Uterus (tissue), 4 donors: Measurements from ENCODE around the gene RCAN2. TPM values are rescaled to one million over a fixed set of nuclear protein-coding genes. Genes with fewer than 3 reads are reported as not detected.

Source experiments
- DNase-seq, 2 donors: peaks; one replicate each; pipeline ENCODE4 v3.0.0-alpha.2; 2019 to 2020
- H3K27ac ChIP-seq, 2 donors: fragments of 200-600 bp; sonication (generic); 1 replicate in 1 of 2; 2 replicates in 1 of 2; pipeline ENCODE4 v1.5.1; 2016 to 2018
- H3K27me3 ChIP-seq, 2 donors: fragments of 200-600 bp; sonication (generic); one replicate each; pipeline ENCODE4 v1.5.1; 2018 to 2019; ENCODE audit warnings: control low read depth in 1 of 2
- H3K36me3 ChIP-seq, 2 donors: fragments of 200-600 bp; sonication (generic); one replicate each; pipeline ENCODE4 v1.5.1; 2019; ENCODE audit warnings: control low read depth in 1 of 2
- H3K4me1 ChIP-seq, 2 donors: fragments of 200-600 bp; sonication (generic); one replicate each; pipeline ENCODE4 v1.5.1; 2018 to 2019; ENCODE audit warnings: control low read depth in 1 of 2
- H3K4me3 ChIP-seq, 2 donors: fragments of 200-600 bp; sonication (generic); 1 replicate in 1 of 2; 2 replicates in 1 of 2; pipeline ENCODE4 v1.5.1; 2018 to 2019; ENCODE audit warnings: mild to moderate bottlenecking in 1 of 2
- H3K9me3 ChIP-seq, 2 donors: fragments of 200-600 bp; sonication (generic); one replicate each; pipeline ENCODE4 v1.5.1; 2019; ENCODE audit warnings: control low read depth in 1 of 2
- CTCF ChIP-seq, 4 experiments: fragments of 200-600 bp in 2 of 4; fragments of 450-650 bp in 2 of 4; sonication (generic) in 2 of 4; IDR thresholded peaks; one replicate each; pipeline ENCODE4 v1.5.1; 2016 to 2019; ENCODE audit warnings: antibody characterized with exemption in 4 of 4, mild to moderate bottlenecking in 2 of 4, moderate library complexity in 1 of 4
- POLR2A ChIP-seq, 2 donors: fragments of 450-650 bp; IDR thresholded peaks; one replicate each; pipeline ENCODE4 v1.6.1; 2016; ENCODE audit warnings: antibody characterized with exemption in 2 of 2, mild to moderate bottlenecking in 1 of 2, moderate library complexity in 1 of 2
- intact Hi-C: fragments of 100-400 bp; cut with DNase I; formaldehyde crosslinking; loops from one replicate; pipeline ENCODE4 v1.15.1; 2023; ENCODE audit warnings: low total_unique reads
- total RNA-seq, 4 donors: library from RNA; depleted of rRNA in 3 of 4; stranded (reverse); fragments of >200 nt in 3 of 4; gene quantifications; one replicate each; pipeline versions ENCODE4 v1.1.0 to v1.2.4, GENCODE V29; 2014 to 2023
- donor health status: DM: yes; HTN: yes; CAD: no.

RCAN2 gene
- total RNA-seq, 4 donors from 2014 or later = 3.0 to 36.4 (median 16.3) TPM

- H3K4me1 ChIP-seq = peaks cover 0 to 3% of the 10 kb centered on the region in 2 donors
- H3K9me3 ChIP-seq = no peaks in the 10 kb centered on the region
- TF ChIP-seq CTCF (IDR thresholded peaks at IDR 0.05) (no peak), POLR2A (IDR thresholded peaks at IDR 0.05) (no peak)
- no peak overlapping the region for H3K27ac ChIP-seq
- no peak overlapping the region for H3K4me3 ChIP-seq
- H3K27me3 ChIP-seq = no peaks in the 10 kb centered on the region
- no peak for DNase-seq
- no peaks in the 10 kb centered on the region for H3K36me3 ChIP-seq
- intact Hi-C loops = no loop called here
These were observed 24.7 kb downstream of the RCAN2 start for GRCh38 chr6:46466570-46466969.

- peaks cover 0 to 3% of the 10 kb centered on the region in 2 donors for H3K4me1 ChIP-seq
- no peaks in the 10 kb centered on the region for H3K27me3 ChIP-seq
- H3K36me3 ChIP-seq = no peaks in the 10 kb centered on the region
- intact Hi-C loops = no loop called here
- no peak overlapping the region for H3K4me3 ChIP-seq
- no peaks in the 10 kb centered on the region for H3K9me3 ChIP-seq
- H3K27ac ChIP-seq = no peak overlapping the region
- DNase-seq = no peak
- no peak for TF ChIP-seq CTCF (IDR thresholded peaks at IDR 0.05)
These were observed 25.7 kb downstream of the RCAN2 start for GRCh38 chr6:46465294-46466165.

GRCh38 chr6:46456297-46456696, 35.0 kb downstream of the RCAN2 start:
- DNase-seq = no peak
- intact Hi-C loops = no loop called here
- Histone ChIP-seq H3K4me1 (no peaks in the 10 kb centered on the region), H3K4me3 (no peak overlapping the region), H3K9me3 (no peaks in the 10 kb centered on the region), H3K36me3 (no peaks in the 10 kb centered on the region), H3K27ac (no peak overlapping the region), H3K27me3 (no peaks in the 10 kb centered on the region)
- TF ChIP-seq CTCF (IDR thresholded peaks at IDR 0.05) = no peak
- no peak for TF ChIP-seq POLR2A (IDR thresholded peaks at IDR 0.05)

- Histone ChIP-seq H3K36me3 (no peaks in the 10 kb centered on the region), H3K27me3 (no peaks in the 10 kb centered on the region), H3K4me3 (no peak overlapping the region), H3K4me1 (no peaks in the 10 kb centered on the region), H3K27ac (no peak overlapping the region), H3K9me3 (no peaks in the 10 kb centered on the region)
- no peak for DNase-seq
- TF ChIP-seq CTCF (IDR thresholded peaks at IDR 0.05) (no peak), POLR2A (IDR thresholded peaks at IDR 0.05) (no peak)
- intact Hi-C loops = no loop called here
These were observed 36.6 kb downstream of the RCAN2 start for GRCh38 chr6:46454691-46455090.

GRCh38 chr6:46453741-46454316, 37.4 kb downstream of the RCAN2 start:
- Histone ChIP-seq H3K9me3 (no peaks in the 10 kb centered on the region), H3K4me3 (no peak overlapping the region), H3K4me1 (no peaks in the 10 kb centered on the region), H3K36me3 (no peaks in the 10 kb centered on the region), H3K27me3 (no peaks in the 10 kb centered on the region), H3K27ac (peak overlapping the region in 1 of 2 donors; percentile 4)
- DNase-seq = no peak
- TF ChIP-seq CTCF (IDR thresholded peaks at IDR 0.05) = no peak
- no peak for TF ChIP-seq POLR2A (IDR thresholded peaks at IDR 0.05)
- intact Hi-C loops = no loop called here
